ENCODE measurements around the gene SEMA4F.
"Not testable (repeated sequence)": the region's sequence is repeated elsewhere in the genome, so short reads cannot be mapped to it uniquely, and the experiment has no call there.

SEMA4F gene, protein sequence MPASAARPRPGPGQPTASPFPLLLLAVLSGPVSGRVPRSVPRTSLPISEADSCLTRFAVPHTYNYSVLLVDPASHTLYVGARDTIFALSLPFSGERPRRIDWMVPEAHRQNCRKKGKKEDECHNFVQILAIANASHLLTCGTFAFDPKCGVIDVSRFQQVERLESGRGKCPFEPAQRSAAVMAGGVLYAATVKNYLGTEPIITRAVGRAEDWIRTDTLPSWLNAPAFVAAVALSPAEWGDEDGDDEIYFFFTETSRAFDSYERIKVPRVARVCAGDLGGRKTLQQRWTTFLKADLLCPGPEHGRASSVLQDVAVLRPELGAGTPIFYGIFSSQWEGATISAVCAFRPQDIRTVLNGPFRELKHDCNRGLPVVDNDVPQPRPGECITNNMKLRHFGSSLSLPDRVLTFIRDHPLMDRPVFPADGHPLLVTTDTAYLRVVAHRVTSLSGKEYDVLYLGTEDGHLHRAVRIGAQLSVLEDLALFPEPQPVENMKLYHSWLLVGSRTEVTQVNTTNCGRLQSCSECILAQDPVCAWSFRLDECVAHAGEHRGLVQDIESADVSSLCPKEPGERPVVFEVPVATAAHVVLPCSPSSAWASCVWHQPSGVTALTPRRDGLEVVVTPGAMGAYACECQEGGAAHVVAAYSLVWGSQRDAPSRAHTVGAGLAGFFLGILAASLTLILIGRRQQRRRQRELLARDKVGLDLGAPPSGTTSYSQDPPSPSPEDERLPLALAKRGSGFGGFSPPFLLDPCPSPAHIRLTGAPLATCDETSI

DNA sequence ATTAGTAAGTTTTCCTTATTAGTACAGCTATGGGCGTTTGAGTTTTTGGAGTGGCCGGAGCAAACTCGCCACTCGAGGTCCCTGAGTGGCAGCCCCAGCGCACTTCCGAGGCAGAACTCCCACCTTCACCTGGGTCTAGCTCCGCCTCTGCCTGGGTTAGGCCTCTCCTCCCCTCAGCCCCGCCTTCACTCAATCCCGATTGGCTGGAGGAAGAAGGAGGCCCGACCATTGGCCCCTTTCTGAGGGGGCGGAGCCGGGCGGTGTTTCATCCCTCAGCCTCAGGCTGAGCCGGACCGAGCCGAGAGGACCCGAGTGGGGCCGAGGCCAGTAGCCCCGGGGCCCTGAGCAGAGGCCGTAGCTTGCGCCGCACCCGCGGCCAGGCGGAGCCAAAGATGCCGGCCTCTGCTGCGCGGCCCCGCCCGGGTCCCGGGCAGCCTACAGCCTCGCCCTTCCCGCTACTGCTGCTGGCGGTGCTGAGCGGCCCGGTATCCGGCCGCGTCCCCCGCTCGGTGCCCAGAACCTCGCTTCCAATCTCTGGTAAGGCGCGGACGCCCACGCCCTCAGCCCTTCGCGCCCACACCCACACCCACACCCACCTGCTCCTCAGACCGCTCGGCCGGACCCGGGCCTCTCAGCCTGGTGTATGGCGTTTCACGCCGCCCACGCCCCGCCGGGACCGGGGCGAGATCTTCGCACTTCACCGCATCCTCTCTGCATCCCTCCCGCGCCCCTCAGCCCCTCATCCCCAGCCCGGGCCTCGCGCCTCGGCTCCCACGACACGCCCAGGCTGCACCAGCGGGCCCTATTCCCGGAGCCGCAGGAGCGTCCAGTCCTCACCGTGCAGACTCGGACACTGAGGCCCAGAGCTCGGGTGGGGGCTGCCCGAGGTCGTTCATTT lies at the start of gene SEMA4F:
TSS of gene SEMA4F (plus strand) at position 263 of the 898 bp plus-strand sequence. CDS start at position 393, 130 bp downstream.
- peak; percentile 93 for DNase-seq

DNA sequence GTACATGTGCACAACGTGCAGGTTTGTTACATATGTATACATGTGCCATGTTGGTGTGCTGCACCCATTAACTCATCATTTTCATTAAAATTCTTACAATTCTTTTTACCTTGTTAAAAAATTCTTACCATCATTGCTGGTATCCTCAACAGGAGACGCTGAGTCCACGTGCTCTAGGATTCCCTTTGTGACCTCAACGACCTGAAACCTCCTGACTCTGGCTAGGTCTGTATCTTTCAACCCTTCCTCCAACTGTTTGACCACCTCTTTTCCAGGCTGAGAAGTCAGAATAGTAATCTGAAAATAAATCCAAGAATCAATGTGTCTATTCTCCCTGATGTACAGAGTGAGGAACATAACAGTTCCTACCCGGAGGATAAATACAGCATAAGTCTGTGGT lies 47.1 kb upstream of the SEMA4F start:
- no peak for DNase-seq

DNA sequence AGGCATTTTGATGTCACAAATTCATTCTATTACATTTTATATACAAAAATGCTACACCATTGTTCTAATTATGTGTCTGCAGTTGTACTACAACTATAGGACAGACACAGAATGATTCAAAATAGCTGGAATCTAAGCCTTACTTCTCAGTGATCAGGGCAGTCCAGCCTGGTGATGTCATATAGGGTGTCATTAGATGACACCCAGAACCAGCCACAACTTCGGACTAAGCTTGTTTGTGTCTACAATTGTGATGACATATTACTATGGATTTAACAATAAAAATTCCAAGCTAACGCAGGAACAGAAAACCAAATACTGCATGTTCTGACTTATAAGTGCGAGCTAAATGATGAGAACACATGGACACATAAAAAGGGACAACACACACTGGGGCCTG lies 36.9 kb upstream of the SEMA4F start:
- DNase-seq: no peak

DNA sequence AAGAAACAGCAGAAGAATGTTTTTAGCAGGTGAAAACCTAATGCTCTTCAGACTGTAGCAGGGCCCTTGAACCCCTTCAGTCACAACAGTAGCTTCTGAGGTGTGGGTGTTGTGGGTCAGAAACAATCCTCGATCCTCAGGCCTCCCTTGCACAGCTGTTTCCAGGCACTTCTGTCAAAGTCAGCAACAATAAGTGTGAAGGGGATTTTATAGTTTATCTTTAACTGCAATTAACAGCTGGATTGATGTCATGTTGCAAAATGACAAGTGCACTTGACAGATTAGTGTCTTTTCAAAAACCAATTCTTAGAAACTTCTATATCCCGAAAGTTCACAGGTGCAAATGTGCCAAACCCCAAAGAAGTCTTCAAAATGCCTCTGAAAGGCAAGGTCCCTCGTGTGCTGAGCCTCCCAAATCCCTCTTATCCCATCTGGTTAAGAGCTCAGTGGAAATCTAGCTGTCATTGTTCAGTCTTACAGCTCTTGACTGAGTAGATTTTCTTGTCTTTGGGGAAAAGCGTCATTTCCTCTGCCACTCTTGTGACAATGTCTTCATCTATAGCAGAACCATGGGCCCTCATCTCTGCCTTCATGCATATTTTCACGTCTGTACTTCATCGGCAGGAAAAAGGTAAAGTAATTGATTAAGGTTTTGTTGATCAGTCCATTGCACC lies 35.5 kb upstream of the SEMA4F start:
- DNase-seq: no peak

DNA sequence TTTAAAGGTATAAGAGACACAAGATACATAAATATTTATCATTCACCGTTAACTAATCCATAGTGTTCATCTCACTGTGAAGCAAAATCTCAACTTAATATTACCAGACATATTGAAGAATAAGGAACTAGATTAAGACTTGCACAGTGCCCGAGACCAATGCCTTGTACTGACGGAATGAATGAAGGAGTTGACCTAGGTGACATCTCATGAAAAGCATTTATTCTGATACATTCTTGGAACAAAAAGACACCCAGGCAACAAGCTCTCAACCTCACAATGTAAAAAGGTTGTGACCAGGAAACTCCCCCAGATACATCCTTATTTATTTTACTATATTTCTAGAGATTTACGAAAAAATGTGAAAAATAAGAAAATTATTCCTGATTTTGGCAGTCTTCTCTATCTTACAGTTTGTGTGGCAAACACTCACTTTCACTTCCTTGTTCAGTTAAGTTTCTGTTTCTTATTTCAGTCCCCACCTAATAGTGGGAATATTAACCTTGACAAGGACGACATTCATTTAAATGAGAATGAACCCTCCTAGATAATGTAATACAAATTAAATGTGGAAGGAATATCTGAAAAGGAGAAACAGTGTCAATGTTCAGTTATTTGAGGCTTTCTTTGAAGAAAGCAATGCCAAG lies 34.3 kb upstream of the SEMA4F start:
- no peak for DNase-seq

DNA sequence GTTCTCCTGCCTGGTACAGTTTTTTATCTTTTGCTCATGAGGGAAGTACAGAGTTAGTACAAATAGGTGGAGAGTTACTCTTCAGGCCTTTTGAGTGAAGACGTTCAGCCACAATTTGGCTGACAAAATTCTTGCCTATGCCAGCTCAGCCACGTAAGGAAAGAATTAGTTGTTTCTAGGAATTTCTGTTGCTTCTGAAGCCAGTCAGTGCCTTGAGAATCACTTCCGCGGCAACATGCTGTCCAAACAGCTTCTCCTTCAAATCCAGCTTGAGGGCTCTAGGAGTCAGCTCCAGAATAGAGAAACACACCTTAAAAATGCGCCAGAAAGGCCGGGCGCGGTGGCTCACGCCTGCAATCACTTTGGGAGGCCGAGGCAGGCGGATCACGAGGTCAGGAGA lies 33.4 kb upstream of the SEMA4F start:
- DNase-seq: no peak

DNA sequence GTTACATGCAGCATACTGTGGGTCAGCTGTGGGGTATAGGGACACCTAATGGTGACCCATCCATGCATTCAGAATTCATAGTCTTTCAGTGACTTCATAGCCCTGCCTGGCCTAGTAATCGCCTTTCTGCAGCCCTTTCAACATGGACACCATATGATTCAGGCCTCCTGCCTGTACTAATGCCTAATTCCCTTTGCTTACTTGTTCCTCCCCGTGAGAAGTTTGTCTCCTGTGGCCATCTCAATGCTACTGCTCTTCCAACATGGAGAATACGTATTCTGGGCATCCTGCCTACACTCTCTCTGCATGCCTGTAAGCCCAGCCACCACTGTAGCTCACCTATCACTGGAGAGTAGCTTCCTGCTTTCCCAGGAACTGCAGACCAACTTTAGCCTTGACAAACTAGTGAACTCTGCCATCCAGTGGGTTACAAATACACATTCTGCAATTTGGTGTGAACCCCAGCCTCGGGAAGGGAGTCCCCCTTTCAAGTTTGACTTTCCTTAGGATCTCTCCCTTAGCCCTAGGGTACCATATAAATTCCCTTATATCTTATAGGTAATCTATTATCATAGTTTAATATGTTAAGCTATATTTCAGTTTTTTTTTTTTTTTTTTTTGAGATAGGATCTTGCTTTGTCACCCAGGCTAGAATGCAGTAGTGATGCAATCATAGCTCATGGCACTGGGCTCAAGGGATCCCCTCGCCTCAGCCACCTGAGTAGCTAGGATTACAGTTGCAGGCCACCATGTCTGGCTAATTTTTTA lies 28.2 kb upstream of the SEMA4F start:
- no peak for DNase-seq

DNA sequence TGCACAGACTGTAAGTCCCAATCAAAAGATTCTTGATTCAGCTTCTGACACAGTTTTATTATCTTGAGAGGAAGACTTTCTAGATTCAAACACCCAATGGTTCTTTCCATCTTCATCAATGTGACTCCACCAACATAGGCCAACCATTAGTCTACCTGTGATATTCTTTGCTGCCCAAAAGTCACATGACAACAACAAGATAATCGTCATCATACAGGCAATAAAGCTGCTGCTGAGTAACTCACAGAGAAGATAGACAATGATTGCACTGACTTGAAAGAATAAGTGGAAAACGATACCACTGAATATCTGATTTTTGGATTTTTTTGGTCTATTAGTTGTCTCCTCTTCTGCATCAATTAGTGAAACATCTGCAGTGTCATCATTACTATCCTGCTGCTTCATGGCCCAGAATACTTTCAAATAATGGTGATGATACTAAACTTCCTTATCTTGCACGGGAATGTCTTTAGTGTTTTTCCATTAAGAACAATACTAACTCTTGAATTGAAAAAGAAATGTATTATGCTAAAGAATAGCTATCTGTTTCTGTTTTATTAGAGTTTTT lies 25.4 kb upstream of the SEMA4F start:
- DNase-seq: no peak

DNA sequence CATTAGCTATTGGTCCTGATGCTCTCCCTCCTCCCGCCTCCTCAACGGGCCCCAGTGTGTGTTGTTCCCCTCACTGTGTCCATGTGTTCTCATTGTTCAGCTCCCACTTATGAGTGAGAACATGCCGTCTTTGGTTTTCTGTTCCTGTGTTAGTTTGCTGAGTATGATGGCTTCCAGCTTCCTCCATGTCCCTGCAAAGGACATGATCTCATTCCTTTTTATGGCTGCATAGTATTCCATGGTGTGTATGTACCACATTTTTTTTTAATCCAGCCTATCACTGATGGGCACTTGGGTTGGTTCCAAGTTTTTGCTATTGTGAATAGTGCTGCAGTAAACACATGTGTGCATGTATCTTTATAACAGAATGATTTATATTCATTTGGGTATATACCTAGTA lies 23.6 kb upstream of the SEMA4F start:
- not testable (repeated sequence) for DNase-seq

DNA sequence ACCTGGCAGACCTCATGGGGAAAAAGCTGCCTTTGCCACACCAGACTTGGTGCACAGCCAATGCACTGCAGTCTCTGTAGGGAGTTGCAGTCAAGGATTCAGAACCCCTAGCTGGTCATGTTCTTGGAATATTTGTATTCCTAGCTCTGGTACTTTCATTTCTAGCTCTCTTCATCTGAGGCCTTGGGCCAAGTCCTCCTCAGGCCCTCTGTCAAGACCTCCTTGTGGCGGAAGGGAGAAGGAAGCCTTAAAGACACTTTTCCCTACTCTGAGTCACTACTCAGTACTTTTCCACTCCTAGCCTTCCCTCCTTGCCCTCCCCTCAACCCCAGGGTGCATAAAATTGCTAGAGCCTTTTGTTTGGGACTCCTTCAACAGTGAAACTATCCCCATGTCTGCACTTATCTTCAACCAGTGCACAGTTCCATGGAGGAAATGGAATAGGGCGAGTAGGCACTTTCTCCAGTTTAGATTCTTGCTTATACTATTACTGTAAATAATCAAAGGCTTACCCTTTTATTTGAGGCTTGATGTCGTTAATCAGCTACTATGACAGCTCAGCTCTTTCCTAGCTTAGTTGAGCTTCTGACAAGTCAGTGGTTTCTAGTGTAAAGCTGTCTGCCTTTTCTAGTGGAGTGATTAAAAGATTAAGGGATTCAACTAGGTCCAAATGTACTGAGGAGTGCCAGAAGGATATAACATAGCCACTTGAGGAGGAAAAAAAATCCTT lies 21.7 kb upstream of the SEMA4F start:
- DNase-seq: no peak

DNA sequence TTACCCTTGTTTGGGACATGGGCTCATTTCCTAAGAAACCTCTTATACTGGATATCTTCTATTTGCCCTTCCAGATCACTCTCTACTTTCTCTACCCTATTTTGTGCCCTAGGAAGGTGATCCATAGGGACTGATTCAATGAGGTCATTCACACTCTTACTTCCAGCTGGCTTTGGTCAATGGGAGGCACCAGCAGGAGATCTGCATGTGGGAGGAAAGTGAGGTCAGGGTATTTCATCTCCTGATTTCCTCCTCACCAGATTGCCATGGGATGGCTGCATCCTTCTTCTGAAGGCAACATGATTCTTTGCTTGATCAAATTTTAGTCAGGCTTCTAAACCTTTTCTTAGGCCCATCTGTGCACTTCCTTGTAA lies 21.1 kb upstream of the SEMA4F start:
- no peak for DNase-seq

DNA sequence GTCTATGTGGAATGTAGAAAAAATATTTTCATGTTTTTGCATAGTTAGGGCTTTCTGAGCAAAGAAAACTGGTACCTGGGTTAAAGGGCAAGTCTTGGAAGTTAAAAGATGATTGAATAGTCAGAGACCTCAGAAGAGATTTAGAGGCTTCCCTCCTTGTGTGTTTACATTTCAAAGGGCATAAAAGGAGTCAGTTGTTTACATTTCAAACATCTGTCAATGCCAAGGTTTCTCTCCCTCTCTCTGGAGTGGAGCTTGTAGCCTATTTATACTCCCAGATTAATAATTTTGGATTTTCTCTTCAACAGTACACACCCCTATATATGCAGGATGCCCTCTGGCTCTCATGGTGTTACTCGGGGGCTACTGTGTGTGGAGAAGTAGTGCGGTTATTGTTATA lies 14.5 kb upstream of the SEMA4F start:
- no peak for DNase-seq

DNA sequence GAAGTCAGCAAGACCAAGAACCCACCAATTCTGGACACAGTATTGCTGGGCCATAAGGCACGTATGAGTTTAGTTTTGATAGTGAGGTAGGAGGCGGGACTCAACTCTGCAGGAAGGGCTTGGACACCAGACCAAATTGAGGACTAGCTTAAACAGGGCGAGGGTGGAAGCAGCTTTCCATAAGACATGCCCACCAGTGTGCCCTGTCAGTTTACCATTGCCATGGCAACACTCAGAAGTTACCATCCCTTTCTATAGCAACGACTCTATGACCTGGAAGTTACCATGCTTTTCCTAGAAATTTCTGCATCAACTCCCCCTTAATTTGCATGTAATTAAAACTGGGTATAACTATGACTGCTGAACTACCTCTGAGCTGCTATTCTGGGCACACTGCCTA lies 8.7 kb upstream of the SEMA4F start:
- no peak for DNase-seq

DNA sequence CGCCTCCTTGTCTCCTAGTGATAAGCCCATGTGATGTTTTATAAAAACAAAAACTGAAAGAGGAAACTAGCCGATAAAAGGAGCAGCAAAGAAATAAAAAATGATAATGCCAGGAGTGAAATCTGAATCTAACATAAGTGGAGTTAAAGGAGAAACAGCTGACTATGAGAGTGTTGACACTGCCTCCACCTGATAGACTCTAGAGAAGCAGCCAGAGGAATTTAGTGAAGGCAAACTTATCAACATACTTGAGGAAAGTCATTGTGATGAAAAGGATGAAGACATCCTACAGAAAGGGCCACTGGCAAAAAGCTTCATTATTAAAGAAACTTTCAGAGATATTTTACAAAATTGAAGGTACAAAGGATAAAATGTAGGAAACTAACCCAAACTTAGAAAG lies 7.8 kb upstream of the SEMA4F start:
- DNase-seq: no peak

DNA sequence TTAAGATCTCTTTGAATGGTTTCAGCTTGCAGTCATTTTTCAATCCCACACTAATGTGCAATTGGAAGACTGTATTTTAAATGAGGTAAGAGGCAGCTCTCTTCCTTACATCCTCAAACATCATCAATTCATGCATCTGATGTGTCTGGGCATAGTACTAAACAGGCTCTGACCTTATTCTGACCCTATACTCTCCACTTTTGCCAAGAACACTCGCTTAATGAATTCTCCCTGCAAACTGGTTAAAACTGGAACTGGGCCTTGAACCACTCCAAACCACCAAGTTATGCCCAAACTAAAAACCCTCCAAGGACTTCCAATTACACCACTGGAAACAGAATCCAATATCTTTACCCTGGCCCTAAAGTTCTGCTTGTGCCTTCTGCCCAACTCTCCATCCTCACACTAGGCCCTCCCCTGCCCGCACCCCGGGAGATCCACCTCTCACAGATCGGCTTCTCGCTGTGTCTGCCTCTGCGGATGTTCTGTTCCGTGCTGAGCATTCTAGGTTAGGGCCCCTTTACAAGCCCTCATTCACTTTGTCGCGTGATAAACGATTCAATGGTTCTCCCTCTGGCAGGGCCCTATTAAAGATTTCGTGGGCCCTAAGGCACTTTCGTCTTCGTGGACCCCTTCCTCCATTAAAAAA lies 7.1 kb upstream of the SEMA4F start:
- DNase-seq: no peak

DNA sequence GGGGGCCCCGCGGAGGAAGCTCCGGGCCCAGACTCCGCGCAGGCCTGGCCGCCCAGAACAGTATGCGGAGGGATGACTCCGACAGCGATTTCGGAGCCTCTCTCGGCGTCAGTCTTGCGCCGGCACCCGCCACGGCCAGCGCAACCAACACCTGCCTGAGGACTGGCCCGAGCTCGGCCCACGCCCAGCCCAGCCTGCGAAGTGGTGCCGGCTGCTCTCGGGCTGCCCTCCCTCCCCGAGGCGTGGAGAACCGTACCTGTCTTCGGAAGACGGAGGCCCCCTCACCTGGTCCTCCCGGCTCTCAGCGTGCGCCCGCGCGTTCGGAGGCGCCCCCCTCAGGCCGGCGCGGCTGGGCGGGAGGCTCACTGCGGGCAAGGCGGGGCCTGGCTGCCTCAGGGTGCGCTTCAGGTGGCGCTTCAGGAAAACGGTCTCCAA lies 6.0 kb upstream of the SEMA4F start, which contains the start of gene M1AP:
TSS of gene M1AP (minus strand) at position 322 of the 435 bp plus-strand sequence. CDS start 8,055 bp downstream, outside the sequence.
- DNase-seq: no peak

DNA sequence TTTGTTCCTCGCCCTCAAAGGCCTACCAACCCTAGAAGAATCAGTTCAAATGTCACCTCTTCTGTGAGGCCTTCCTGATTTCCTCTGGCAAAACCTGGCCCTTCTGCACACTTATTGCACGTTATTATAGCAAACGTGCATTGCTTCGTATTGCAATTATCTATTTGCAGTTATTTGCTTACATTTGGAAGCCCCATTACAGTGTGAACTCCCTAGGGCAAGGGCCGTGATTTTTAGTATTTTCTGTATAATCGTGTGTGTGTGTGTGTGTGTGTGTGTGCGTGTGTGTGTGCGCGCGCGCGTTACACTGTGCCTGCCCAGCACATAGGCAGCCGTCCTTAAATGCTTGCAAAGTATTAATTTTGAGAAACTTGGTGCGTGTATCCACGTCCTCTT lies 460 bp upstream of the SEMA4F start:
- no peak for DNase-seq

DNA sequence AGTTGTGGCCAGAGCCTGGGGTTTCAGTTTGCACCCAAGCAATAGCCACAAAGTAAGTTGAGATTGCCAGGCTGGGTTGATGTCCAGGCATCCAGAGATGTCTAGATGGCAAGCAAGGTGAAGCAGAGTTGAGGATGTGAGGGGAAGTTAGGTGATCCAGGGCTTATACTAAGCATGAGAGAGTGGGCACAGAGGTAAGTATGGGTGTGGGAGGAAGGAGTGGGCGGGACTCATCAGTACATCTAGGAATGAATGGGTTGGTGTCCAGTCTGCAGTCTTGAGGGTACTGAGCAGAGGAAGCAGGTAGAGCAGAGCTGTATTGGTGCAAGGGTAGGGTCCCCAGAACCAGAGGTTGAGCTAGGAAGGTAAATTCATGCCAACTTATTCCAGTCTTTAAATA lies 1.5 kb downstream of the SEMA4F start:
- DNase-seq: no peak

DNA sequence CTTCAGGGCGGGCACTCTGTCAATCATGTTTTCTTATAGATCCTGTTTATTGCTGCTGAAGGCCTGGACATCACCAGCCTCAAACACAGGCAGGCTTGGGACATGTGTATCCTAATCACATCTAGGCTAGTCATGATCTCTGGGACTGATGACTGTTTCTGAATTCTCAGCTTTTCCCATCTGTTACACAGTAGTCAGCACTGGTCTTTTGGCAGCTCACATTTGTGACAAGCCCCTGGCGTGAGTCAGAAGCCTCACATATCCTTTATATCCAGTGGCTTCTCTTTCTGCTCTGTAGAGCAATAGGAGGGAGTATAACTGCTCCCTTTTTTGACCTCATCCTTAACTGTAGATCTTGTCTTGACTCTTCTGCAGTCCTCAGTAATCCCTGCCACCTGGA lies 4.5 kb downstream of the SEMA4F start:
- no peak for DNase-seq

DNA sequence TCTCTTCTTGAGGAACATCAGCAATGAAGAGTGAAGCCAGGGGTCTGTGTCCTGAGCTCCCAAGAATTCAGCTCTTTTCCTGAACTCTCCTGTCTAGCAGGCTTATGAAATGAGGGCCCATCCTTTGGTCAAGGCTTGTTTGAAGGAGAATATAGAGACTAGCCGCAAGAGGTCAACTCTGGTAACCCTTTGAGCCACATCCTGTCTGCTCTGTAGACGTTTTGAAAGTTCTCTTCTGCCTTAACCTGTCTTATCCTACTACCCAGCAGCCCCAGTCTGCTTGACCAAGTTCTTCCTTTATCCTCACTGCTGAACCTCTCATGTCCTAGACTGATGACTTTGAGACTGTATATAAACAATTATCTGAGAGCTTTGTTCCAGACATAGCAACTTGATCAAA lies 5.4 kb downstream of the SEMA4F start:
- DNase-seq: no peak
